Astrocyte (in vitro differentiated cells and primary cell): Measurements from ENCODE around the gene YPEL1. TPM values are rescaled to one million over a fixed set of nuclear protein-coding genes. Genes with fewer than 3 reads are reported as not detected.
A peak's percentile ranks its signal among the peaks of the same experiment; 100 is the strongest.

ENCODE experiments used
- DNase-seq: peaks from one replicate; pipeline ENCODE4 v3.0.0-alpha.2; 2010; ENCODE audit warnings: low read depth
- FAIRE-seq: peaks from 2 replicates; lab custom pipeline; 2011; peaks lifted over from hg19 to GRCh38; lab: Jason Lieb, UNC
- H2AFZ ChIP-seq: 2 replicates; pipeline ENCODE4 v1.6.0; 2012; ENCODE audit warnings: low read depth, low read length, inconsistent platforms
- H3K27ac ChIP-seq: 2 replicates; pipeline ENCODE4 v1.5.1; 2011; ENCODE audit warnings: low read depth, low read length, inconsistent platforms
- H3K27me3 ChIP-seq: 2 replicates; pipeline ENCODE4 v1.6.0; 2011; ENCODE audit warnings: low read length, inconsistent platforms; ENCODE audit not compliant: insufficient read depth
- H3K36me3 ChIP-seq: 2 replicates; pipeline ENCODE4 v1.5.1; 2011; ENCODE audit warnings: low read length, inconsistent platforms; ENCODE audit not compliant: insufficient read depth
- H3K4me1 ChIP-seq: 2 replicates; pipeline ENCODE4 v1.5.1; 2011; ENCODE audit warnings: low read length, inconsistent platforms; ENCODE audit not compliant: insufficient read depth
- H3K4me2 ChIP-seq: 2 replicates; pipeline ENCODE4 v1.6.0; 2012; ENCODE audit warnings: low read length, inconsistent platforms
- H3K4me3 ChIP-seq: 2 replicates; pipeline ENCODE4 v1.5.1; 2011; ENCODE audit warnings: low read depth, mild to moderate bottlenecking, low read length, inconsistent platforms; ENCODE audit not compliant: insufficient read depth
- H3K79me2 ChIP-seq: 2 replicates; pipeline ENCODE4 v1.6.0; 2012; ENCODE audit warnings: mild to moderate bottlenecking, low read length, inconsistent platforms; ENCODE audit not compliant: insufficient read depth
- H3K9ac ChIP-seq: 2 replicates; pipeline ENCODE4 v1.6.0; 2012; ENCODE audit warnings: mild to moderate bottlenecking, low read length, inconsistent platforms
- H3K9me3 ChIP-seq: 2 replicates; pipeline ENCODE4 v1.5.1; 2012; ENCODE audit warnings: low read depth, mild to moderate bottlenecking, low read length, inconsistent platforms; ENCODE audit not compliant: insufficient read depth
- H4K20me1 ChIP-seq: 2 replicates; pipeline ENCODE4 v1.6.0; 2012; ENCODE audit warnings: low read length, inconsistent platforms; ENCODE audit not compliant: insufficient read depth
- H3K27ac Mint-ChIP-seq: one replicate; pipeline ENCODE4 v1.8.0; 2021; ENCODE audit warnings: mild to moderate bottlenecking, mixed read lengths; ENCODE audit not compliant: unreplicated experiment
- H3K27me3 Mint-ChIP-seq: one replicate; pipeline ENCODE4 v1.8.0; 2021; ENCODE audit warnings: low read depth, mixed read lengths; ENCODE audit not compliant: unreplicated experiment
- H3K36me3 Mint-ChIP-seq: one replicate; pipeline ENCODE4 v1.8.0; 2021; ENCODE audit warnings: low read depth, mixed read lengths; ENCODE audit not compliant: unreplicated experiment
- H3K4me1 Mint-ChIP-seq: one replicate; pipeline ENCODE4 v1.8.0; 2021; ENCODE audit warnings: low read depth, mixed read lengths; ENCODE audit not compliant: unreplicated experiment
- H3K4me3 Mint-ChIP-seq: one replicate; pipeline ENCODE4 v1.8.0; 2021; ENCODE audit warnings: mild to moderate bottlenecking, moderate library complexity, mixed read lengths; ENCODE audit not compliant: unreplicated experiment
- H3K9me3 Mint-ChIP-seq: one replicate; pipeline ENCODE4 v1.8.0; 2021; ENCODE audit warnings: mild to moderate bottlenecking, mixed read lengths; ENCODE audit not compliant: unreplicated experiment
- CTCF ChIP-seq: IDR thresholded peaks from 2 replicates; pipeline ENCODE4 v1.5.1; 2011; ENCODE audit warnings: low read depth, mild to moderate bottlenecking, inconsistent platforms, low read length, moderate library complexity; ENCODE audit not compliant: insufficient read depth
- EZH2 ChIP-seq: IDR thresholded peaks from 2 replicates; pipeline ENCODE4 v1.6.1; 2012; ENCODE audit warnings: mild to moderate bottlenecking, low read length, inconsistent platforms; ENCODE audit not compliant: insufficient read depth
- total RNA-seq: library from RNA; stranded (reverse); gene quantifications from 2 replicates; pipeline ENCODE4 v1.2.1, GENCODE V29; 2021

Gene YPEL1
- total RNA-seq, 1 donor from 2014 or later: 0.86 TPM

DNA sequence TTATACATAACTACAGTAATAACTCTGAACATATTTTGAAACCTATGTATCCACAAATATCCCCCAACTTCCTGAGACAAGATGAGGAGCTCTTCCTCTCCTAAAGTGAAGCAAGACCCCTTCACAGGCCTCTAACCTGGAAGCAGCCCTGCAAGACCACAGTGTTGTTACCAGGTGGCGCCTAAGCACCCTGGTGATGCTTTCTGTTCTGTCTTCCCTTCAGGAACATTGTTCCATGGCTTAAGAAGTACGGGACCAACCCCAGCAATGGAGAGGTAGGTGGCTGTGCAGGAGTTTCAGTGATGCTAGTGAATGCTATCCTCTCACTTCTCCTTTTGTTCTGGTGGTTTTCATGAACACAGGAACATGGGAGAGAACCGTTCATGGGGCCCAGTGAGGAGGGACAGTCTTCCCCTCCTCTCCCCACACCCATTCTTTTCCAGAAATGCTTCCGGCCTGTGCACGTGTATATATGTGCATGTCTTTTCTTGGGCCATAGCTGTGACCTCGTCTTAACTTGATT lies 63.4 kb downstream of the YPEL1 start:
- TF ChIP-seq EZH2 (no peak), CTCF (no peak)
- Histone ChIP-seq H3K79me2 (peaks cover 17% of the 10 kb centered on the region), H4K20me1 (peaks cover 24% of the 10 kb centered on the region), H3K9me3 (no peaks in the 10 kb centered on the region), H3K4me1 (no peaks in the 10 kb centered on the region), H3K4me3 (no peak overlapping the region), H3K36me3 (peaks cover 25% of the 10 kb centered on the region), H3K4me2 (no peak overlapping the region), H2AFZ (no peak overlapping the region), H3K27me3 (no peaks in the 10 kb centered on the region), H3K9ac (no peak overlapping the region), H3K27ac (no peak overlapping the region)
- no peaks in the 10 kb centered on the region for H3K27me3 Mint-ChIP-seq
- no peak overlapping the region for H3K27ac Mint-ChIP-seq
- H3K4me1 Mint-ChIP-seq: peaks cover 2% of the 10 kb centered on the region
- no peak for DNase-seq
- no peak overlapping the region for H3K4me3 Mint-ChIP-seq
- peaks cover 23% of the 10 kb centered on the region for H3K36me3 Mint-ChIP-seq
- H3K9me3 Mint-ChIP-seq: no peaks in the 10 kb centered on the region
- FAIRE-seq: no peak

DNA sequence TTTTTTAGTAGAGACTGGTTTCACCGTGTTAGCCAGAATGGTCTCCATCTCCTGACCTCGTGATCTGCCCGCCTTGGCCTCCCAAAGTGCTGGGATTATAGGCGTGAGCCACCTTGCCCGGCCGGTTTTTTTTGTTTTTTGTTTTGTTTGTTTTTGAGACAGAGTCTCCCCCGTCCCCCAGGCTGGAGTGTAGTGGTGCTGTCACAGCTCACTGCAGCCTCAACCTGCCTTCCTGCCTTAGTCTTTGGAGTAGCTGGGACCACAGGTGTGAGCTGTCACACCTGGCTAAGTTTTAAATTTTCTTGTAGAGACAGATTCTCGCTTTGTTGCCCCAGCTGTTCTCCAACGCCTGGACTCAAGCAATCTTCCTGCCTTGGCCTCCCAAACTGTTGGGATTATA lies 66.6 kb downstream of the YPEL1 start:
- Mint-ChIP-seq H3K4me1 (peaks cover 4% of the 10 kb centered on the region), H3K27ac (no peak overlapping the region), H3K36me3 (peaks cover 9% of the 10 kb centered on the region), H3K27me3 (no peaks in the 10 kb centered on the region), H3K4me3 (no peak overlapping the region), H3K9me3 (no peaks in the 10 kb centered on the region)
- no peak overlapping the region for H2AFZ ChIP-seq
- H3K4me3 ChIP-seq: no peak overlapping the region
- no peak overlapping the region for H3K9ac ChIP-seq
- peaks cover 20% of the 10 kb centered on the region for H3K36me3 ChIP-seq
- H4K20me1 ChIP-seq: peaks cover 23% of the 10 kb centered on the region
- H3K4me2 ChIP-seq: no peak overlapping the region
- FAIRE-seq (no peak), DNase-seq (no peak)
- H3K79me2 ChIP-seq: peaks cover 27% of the 10 kb centered on the region
- no peak for TF ChIP-seq EZH2
- no peak for TF ChIP-seq CTCF
- H3K9me3 ChIP-seq: no peaks in the 10 kb centered on the region
- no peak overlapping the region for H3K27ac ChIP-seq
- H3K27me3 ChIP-seq: no peaks in the 10 kb centered on the region
- H3K4me1 ChIP-seq: no peaks in the 10 kb centered on the region

GRCh38 chr22:21666786-21667185 lies 68.8 kb downstream of the YPEL1 start:
- no peaks in the 10 kb centered on the region for H3K27me3 ChIP-seq
- Mint-ChIP-seq H3K27me3 (peaks cover 2% of the 10 kb centered on the region), H3K36me3 (peaks cover 2% of the 10 kb centered on the region), H3K9me3 (no peaks in the 10 kb centered on the region), H3K4me1 (peaks cover 4% of the 10 kb centered on the region), H3K27ac (peak overlapping the region; percentile 97), H3K4me3 (peak overlapping the region; percentile 90)
- H2AFZ ChIP-seq: no peak overlapping the region
- peaks cover 27% of the 10 kb centered on the region for H3K79me2 ChIP-seq
- H4K20me1 ChIP-seq: peaks cover 12% of the 10 kb centered on the region
- DNase-seq (no peak), FAIRE-seq (no peak)
- no peak overlapping the region for H3K27ac ChIP-seq
- H3K4me2 ChIP-seq: peak overlapping the region; percentile 82
- peaks cover 8% of the 10 kb centered on the region for H3K36me3 ChIP-seq
- TF ChIP-seq CTCF (no peak), EZH2 (no peak)
- no peaks in the 10 kb centered on the region for H3K4me1 ChIP-seq
- peak overlapping the region; percentile 77 for H3K9ac ChIP-seq
- H3K9me3 ChIP-seq: no peaks in the 10 kb centered on the region
- H3K4me3 ChIP-seq: peak overlapping the region; percentile 51
